ENCODE data around the gene DNM3.

DNM3 gene

GRCh38 chr1:172386046-172386445 is 544.7 kb downstream of the DNM3 start:
- no peak overlapping the region for H3K27ac ChIP-seq
- in situ Hi-C loops (cut with HindIII; ENCODE audit: low pct_ligation_motif_present, low sequenced_read_pairs): no loop called here
- no peaks in the 10 kb centered on the region for H3K36me3 ChIP-seq (replicated peaks)
- DNase-seq: no peak
- H3K4me3 ChIP-seq (ENCODE audit: low read depth, low read length): no peak overlapping the region
- TF ChIP-seq CTCF (IDR thresholded peaks at IDR 0.05; ENCODE audit: low read depth, low read length, missing control alignments): no peak
- no peaks in the 10 kb centered on the region for H3K27me3 ChIP-seq (replicated peaks)

- TF ChIP-seq CTCF (IDR thresholded peaks at IDR 0.05; ENCODE audit: low read depth, low read length, missing control alignments): no peak
- DNase-seq: no peak
- no peak overlapping the region for H3K4me3 ChIP-seq (ENCODE audit: low read depth, low read length)
Observed at GRCh38 chr1:172388490-172388889, 547.2 kb downstream of the DNM3 start.

GRCh38 chr1:172390301-172390682 is 549.0 kb downstream of the DNM3 start:
- in situ Hi-C loops (cut with HindIII; ENCODE audit: low pct_ligation_motif_present, low sequenced_read_pairs): no loop called here
- Histone ChIP-seq H3K4me3 (ENCODE audit: low read depth, low read length) (no peak overlapping the region), H3K36me3 (replicated peaks) (no peaks in the 10 kb centered on the region), H3K27ac (no peak overlapping the region), H3K27me3 (replicated peaks) (no peaks in the 10 kb centered on the region)
- no peak for DNase-seq
- no peak for TF ChIP-seq CTCF (IDR thresholded peaks at IDR 0.05; ENCODE audit: low read depth, low read length, missing control alignments)

More at GRCh38 chr1:172388490-172388889, 547.2 kb downstream of the DNM3 start:
- no peaks in the 10 kb centered on the region for H3K27me3 ChIP-seq (replicated peaks)
- H3K27ac ChIP-seq: no peak overlapping the region
- in situ Hi-C loops (cut with HindIII; ENCODE audit: low pct_ligation_motif_present, low sequenced_read_pairs): no loop called here
- H3K36me3 ChIP-seq (replicated peaks): no peaks in the 10 kb centered on the region

GRCh38 chr1:172390683-172391551 is 549.6 kb downstream of the DNM3 start:
- no peak overlapping the region for H3K4me3 ChIP-seq (ENCODE audit: low read depth, low read length)
- in situ Hi-C loops (cut with HindIII; ENCODE audit: low pct_ligation_motif_present, low sequenced_read_pairs): no loop called here
- H3K27ac ChIP-seq: no peak overlapping the region
- DNase-seq: peak; percentile 18
- no peak for TF ChIP-seq CTCF (IDR thresholded peaks at IDR 0.05; ENCODE audit: low read depth, low read length, missing control alignments)
- no peaks in the 10 kb centered on the region for H3K36me3 ChIP-seq (replicated peaks)
- no peaks in the 10 kb centered on the region for H3K27me3 ChIP-seq (replicated peaks)

- H3K27ac ChIP-seq: no peak overlapping the region
- no peak for TF ChIP-seq CTCF (IDR thresholded peaks at IDR 0.05; ENCODE audit: low read depth, low read length, missing control alignments)
- in situ Hi-C loops (cut with HindIII; ENCODE audit: low pct_ligation_motif_present, low sequenced_read_pairs): no loop called here
- H3K4me3 ChIP-seq (ENCODE audit: low read depth, low read length): no peak overlapping the region
- DNase-seq: no peak
- H3K27me3 ChIP-seq (replicated peaks): no peaks in the 10 kb centered on the region
- H3K36me3 ChIP-seq (replicated peaks): no peaks in the 10 kb centered on the region
Observed at GRCh38 chr1:172391976-172392375, 550.7 kb downstream of the DNM3 start.

- no peaks in the 10 kb centered on the region for H3K27me3 ChIP-seq (replicated peaks)
- no peak overlapping the region for H3K4me3 ChIP-seq (ENCODE audit: low read depth, low read length)
- no peaks in the 10 kb centered on the region for H3K36me3 ChIP-seq (replicated peaks)
- in situ Hi-C loops (cut with HindIII; ENCODE audit: low pct_ligation_motif_present, low sequenced_read_pairs): no loop called here
- no peak for DNase-seq
- TF ChIP-seq CTCF (IDR thresholded peaks at IDR 0.05; ENCODE audit: low read depth, low read length, missing control alignments): no peak
- H3K27ac ChIP-seq: no peak overlapping the region
Observed at GRCh38 chr1:172393354-172393753, 552.1 kb downstream of the DNM3 start.

All from brain microvascular endothelial cell (primary cell).